H1 (cell line): Measurements from ENCODE around the gene MGMT. TPM values are rescaled to one million over a fixed set of nuclear protein-coding genes. Genes with fewer than 3 reads are reported as not detected.

Experiments
- CTCF ChIA-PET: fragments of 300-600 bp; sonication (Branson Sonifier 250); formaldehyde crosslinking; loops from one replicate; lab custom pipeline; 2021; ENCODE audit not compliant: partially characterized antibody; lab: Charles Lee
- POLR2A ChIA-PET: fragments of 300-600 bp; sonication (Branson Sonifier 250); formaldehyde crosslinking; loops from one replicate; lab custom pipeline; 2021; ENCODE audit warnings: inconsistent platforms; ENCODE audit not compliant: partially characterized antibody; lab: Charles Lee
- DNase-seq, 2 experiments: peaks; one replicate each; pipeline versions ENCODE4 v3.0.0 to v3.0.0-alpha.2; 2010 to 2022; ENCODE audit warnings: low spot score in 2 of 2, low read depth in 1 of 2, mixed read lengths in 1 of 2
- FAIRE-seq: peaks from 2 replicates; lab custom pipeline; 2011; peaks lifted over from hg19 to GRCh38; lab: Jason Lieb, UNC
- H2AFZ ChIP-seq: 2 replicates; pipeline ENCODE4 v1.8.1; 2012; ENCODE audit warnings: low read length, inconsistent platforms
- H2AK5ac ChIP-seq: 2 replicates; pipeline ENCODE4 v1.6.1; 2013; ENCODE audit warnings: low read depth, low read length
- H2BK120ac ChIP-seq: replicated peaks from 2 replicates; pipeline ENCODE3; 2013; ENCODE audit warnings: low read depth, low read length, inconsistent platforms
- H2BK12ac ChIP-seq: 2 replicates; pipeline ENCODE4 v1.6.1; 2013; ENCODE audit warnings: low read depth, low read length
- H2BK15ac ChIP-seq: 2 replicates; pipeline ENCODE4 v1.6.1; 2013; ENCODE audit warnings: low read length
- H2BK20ac ChIP-seq: 2 replicates; pipeline ENCODE4 v1.6.1; 2013; ENCODE audit warnings: low read length
- H2BK5ac ChIP-seq: 2 replicates; pipeline ENCODE4 v1.6.1; 2013; ENCODE audit warnings: low read depth, low read length
- H3K14ac ChIP-seq: 2 replicates; pipeline ENCODE4 v1.6.1; 2013; ENCODE audit warnings: inconsistent platforms; ENCODE audit not compliant: insufficient read length
- H3K18ac ChIP-seq: 2 replicates; pipeline ENCODE4 v1.6.1; 2013; ENCODE audit warnings: low read length; ENCODE audit errors: extremely low read depth
- H3K23ac ChIP-seq: 2 replicates; pipeline ENCODE4 v1.6.1; 2013; ENCODE audit warnings: inconsistent platforms; ENCODE audit not compliant: insufficient read length
- H3K23me2 ChIP-seq: 2 replicates; pipeline ENCODE4 v1.6.1; 2013; ENCODE audit warnings: low read depth, low read length
- H3K27ac ChIP-seq: 2 replicates; pipeline ENCODE4 v1.6.1; 2011; ENCODE audit warnings: low read depth, low read length, inconsistent platforms
- H3K27me3 ChIP-seq, 4 experiments: replicated peaks in 1 of 4; 1 replicate in 1 of 4; 2 replicates in 3 of 4; pipeline versions ENCODE4 v1.6.1 to v1.8.1; 2011 to 2013; ENCODE audit warnings: low read length in 3 of 4, mild to moderate bottlenecking in 3 of 4, inconsistent platforms in 2 of 4, mixed read lengths in 2 of 4, moderate library complexity in 1 of 4; ENCODE audit not compliant: control insufficient read depth in 3 of 4, insufficient read depth in 3 of 4; ENCODE audit errors: extremely low read depth in 1 of 4
- H3K36me3 ChIP-seq, 4 experiments: 2 replicates each; pipeline versions ENCODE4 v1.6.1 to v1.8.1; 2011 to 2013; ENCODE audit warnings: mild to moderate bottlenecking in 4 of 4, low read length in 3 of 4, moderate library complexity in 2 of 4, control low read depth in 1 of 4, inconsistent platforms in 1 of 4; ENCODE audit not compliant: insufficient read depth in 4 of 4, control insufficient read depth in 2 of 4
- H3K4ac ChIP-seq: replicated peaks from 2 replicates; pipeline ENCODE3; 2013; ENCODE audit warnings: low read length, low read depth, mixed read lengths, inconsistent platforms; ENCODE audit not compliant: insufficient read length
- H3K4me1 ChIP-seq, 4 experiments: replicated peaks in 1 of 4; 1 replicate in 1 of 4; 2 replicates in 3 of 4; pipeline versions ENCODE4 v1.6.1 to v1.8.1; 2011 to 2013; ENCODE audit warnings: low read length in 3 of 4, inconsistent platforms in 2 of 4, mixed read lengths in 1 of 4; ENCODE audit not compliant: insufficient read depth in 4 of 4, control insufficient read depth in 3 of 4
- H3K4me2 ChIP-seq, 2 experiments: 2 replicates each; pipeline versions ENCODE4 v1.6.1 to v1.8.1; 2011 to 2013; ENCODE audit warnings: low read depth in 2 of 2, low read length in 2 of 2, control low read depth in 1 of 2, inconsistent platforms in 1 of 2, mild to moderate bottlenecking in 1 of 2; ENCODE audit not compliant: insufficient read depth in 1 of 2
- H3K4me3 ChIP-seq, 4 experiments: fragments of 200-600, 300-600 bp in 1 of 4; sonication (generic), shearing (Covaris generic), sonication (Bioruptor Twin) in 1 of 4; 2 replicates each; pipeline versions ENCODE4 v1.5.1 to v1.8.1; 2011 to 2016; ENCODE audit warnings: low read length in 4 of 4, low read depth in 3 of 4, control low read depth in 2 of 4, inconsistent platforms in 2 of 4, mild to moderate bottlenecking in 2 of 4, mixed read lengths in 1 of 4, moderate library complexity in 1 of 4; ENCODE audit not compliant: insufficient read depth in 2 of 4; ENCODE audit errors: extremely low read depth in 1 of 4
- H3K56ac ChIP-seq: replicated peaks from 2 replicates; pipeline ENCODE3; 2013; ENCODE audit warnings: low read depth, mild to moderate bottlenecking, mixed read lengths, low read length, inconsistent platforms; ENCODE audit not compliant: insufficient read length
- H3K79me1 ChIP-seq: 2 replicates; pipeline ENCODE4 v1.6.1; 2013; ENCODE audit warnings: low read depth, low read length, control low read depth
- H3K79me2 ChIP-seq, 2 experiments: 2 replicates each; pipeline versions ENCODE4 v1.6.1 to v1.8.1; 2012 to 2013; ENCODE audit warnings: low read length in 2 of 2, mild to moderate bottlenecking in 2 of 2, inconsistent platforms in 1 of 2; ENCODE audit not compliant: insufficient read depth in 2 of 2, control insufficient read depth in 1 of 2
- H3K9ac ChIP-seq, 4 experiments: replicated peaks in 1 of 4; 1 replicate in 1 of 4; 2 replicates in 3 of 4; pipeline versions ENCODE4 v1.6.1 to v1.8.1; 2011 to 2013; ENCODE audit warnings: low read depth in 3 of 4, low read length in 3 of 4, control low read depth in 2 of 4, mild to moderate bottlenecking in 2 of 4, moderate library complexity in 2 of 4, inconsistent platforms in 1 of 4; ENCODE audit errors: extremely low read depth in 1 of 4
- H3K9me3 ChIP-seq, 2 experiments: 2 replicates each; pipeline versions ENCODE4 v1.6.1 to v1.8.1; 2012 to 2013; ENCODE audit warnings: mild to moderate bottlenecking in 2 of 2, moderate library complexity in 2 of 2, control low read depth in 1 of 2, inconsistent platforms in 1 of 2, low read depth in 1 of 2, low read length in 1 of 2, mixed read lengths in 1 of 2; ENCODE audit not compliant: insufficient read depth in 2 of 2
- H4K20me1 ChIP-seq, 2 experiments: replicated peaks in 1 of 2; 2 replicates each; pipeline versions ENCODE3 to v1.8.1; 2011 to 2013; ENCODE audit warnings: inconsistent platforms in 2 of 2, low read length in 2 of 2, mild to moderate bottlenecking in 1 of 2; ENCODE audit not compliant: insufficient read depth in 2 of 2, control insufficient read depth in 1 of 2
- H4K5ac ChIP-seq: 2 replicates; pipeline ENCODE4 v1.6.1; 2013; ENCODE audit warnings: low read length, low read depth, mixed read lengths, inconsistent platforms; ENCODE audit not compliant: insufficient read length
- H4K8ac ChIP-seq: 2 replicates; pipeline ENCODE4 v1.8.0; 2013; ENCODE audit warnings: mild to moderate bottlenecking, moderate library complexity, low read length, inconsistent platforms; ENCODE audit not compliant: insufficient read depth; ENCODE audit errors: extremely low read depth
- H4K91ac ChIP-seq: replicated peaks from 2 replicates; pipeline ENCODE3; 2013; ENCODE audit warnings: low read length, mixed read lengths, inconsistent platforms; ENCODE audit not compliant: insufficient read length
- ASH2L ChIP-seq: fragments of 200-600, 300-600 bp; sonication (generic); IDR thresholded peaks from one replicate; pipeline ENCODE4 v1.7.1; 2017; ENCODE audit warnings: low read length
- ATF2 ChIP-seq: IDR thresholded peaks from 2 replicates; pipeline ENCODE4 v1.6.1; 2012; ENCODE audit warnings: low read length, inconsistent platforms
- CEBPB ChIP-seq: IDR thresholded peaks from 2 replicates; pipeline ENCODE4 v1.6.1; 2012; ENCODE audit warnings: low read depth, low read length
- CREB1 ChIP-seq: IDR thresholded peaks from 2 replicates; pipeline ENCODE4 v1.6.1; 2012; ENCODE audit warnings: inconsistent platforms
- JUN ChIP-seq: IDR thresholded peaks from 2 replicates; pipeline ENCODE4 v1.6.1; 2011; ENCODE audit warnings: low read depth, mild to moderate bottlenecking, improper control_type of control experiment, low read length
- NANOG ChIP-seq: IDR thresholded peaks from 2 replicates; pipeline ENCODE4 v1.6.1; 2011; ENCODE audit warnings: low read length, low read depth, mild to moderate bottlenecking, inconsistent platforms; ENCODE audit not compliant: insufficient read depth, poor library complexity, severe bottlenecking
- NRF1 ChIP-seq: IDR thresholded peaks from 2 replicates; pipeline ENCODE4 v1.6.1; 2011; ENCODE audit warnings: mild to moderate bottlenecking, low read depth, low read length, improper control_type of control experiment
- POLR2A ChIP-seq, 2 experiments: IDR thresholded peaks; 1 replicate in 1 of 2; 2 replicates in 1 of 2; pipeline ENCODE4 v1.6.1; 2011; ENCODE audit warnings: low read depth in 2 of 2, low read length in 2 of 2, mild to moderate bottlenecking in 2 of 2; ENCODE audit errors: control extremely low read depth in 1 of 2
- SP4 ChIP-seq: IDR thresholded peaks from 2 replicates; pipeline ENCODE4 v1.6.1; 2012; ENCODE audit warnings: low read length, inconsistent platforms
- TAF1 ChIP-seq: IDR thresholded peaks from 2 replicates; pipeline ENCODE4 v1.6.1; 2011; ENCODE audit warnings: mild to moderate bottlenecking, low read depth, low read length
- TCF12 ChIP-seq: IDR thresholded peaks from 2 replicates; pipeline ENCODE4 v1.6.1; 2011; ENCODE audit warnings: low read depth, mild to moderate bottlenecking, low read length
- TEAD4 ChIP-seq: IDR thresholded peaks from 2 replicates; pipeline ENCODE4 v1.6.1; 2012; ENCODE audit warnings: low read depth, low read length, inconsistent platforms, mixed read lengths
- WGBS, 2 experiments: shearing (Covaris generic) in 1 of 2; methylation state at CpG; one replicate each; pipeline versions ENCODE4 v1.1.6 to v1.1.7; 2013 to 2015; ENCODE audit warnings: low lambda C conversion rate in 2 of 2, mixed read lengths in 2 of 2, inconsistent platforms in 1 of 2, low coverage in 1 of 2, missing lambda C conversion rate in 1 of 2; ENCODE audit not compliant: insufficient replicate concordance in 2 of 2, insufficient coverage in 1 of 2, insufficient read length in 1 of 2; ENCODE audit errors: extremely low coverage in 1 of 2, missing lambda C conversion rate in 1 of 2; 5-methylcytosine and 5-hydroxymethylcytosine counted together
- polyA plus RNA-seq, 7 experiments: library from polyadenylated mRNA; depleted of rRNA in 3 of 7; stranded (reverse) in 5 of 7; unstranded in 2 of 7; fragments of >200 nt in 5 of 7; fragments of 200-250 nt in 2 of 7; gene quantifications; 1 replicate in 5 of 7; 2 replicates in 1 of 7; 4 replicates in 1 of 7; pipeline versions ENCODE4 v1.2.1 to v1.2.3, GENCODE V29; 2011 to 2013; ENCODE audit warnings: missing spikeins in 2 of 7, mixed read lengths in 2 of 7
- total RNA-seq: library from RNA; stranded (reverse); fragmentation: NEBNext Ultra II Directional; extraction: Animal tissue kit (Norgen Biotek cat#: 25700); gene quantifications from 2 replicates; pipeline ENCODE4 v1.2.1, GENCODE V29; 2021

Gene MGMT
- total and polyA plus RNA-seq, 2 of the 8 experiments (the other 6 are each of a cell fraction or from before 2014, with no cell fraction given): 9.9 to 10.7 TPM

- no peak overlapping the region for H3K56ac ChIP-seq
- H2BK12ac ChIP-seq: no peak overlapping the region
- 94% methylated on average over 31 of the region's 35 CpGs; no CpG with 5 or more reads in 1 of the 2 experiments for WGBS, 2 experiments
- no peak overlapping the region for H4K5ac ChIP-seq
- no peak overlapping the region for H3K4me2 ChIP-seq
- DNase-seq (no peak), FAIRE-seq (no peak)
- no peaks in the 10 kb centered on the region for H3K9me3 ChIP-seq
- H3K36me3 ChIP-seq: no peaks in the 10 kb centered on the region
- no peak overlapping the region for H2BK120ac ChIP-seq
- H3K27me3 ChIP-seq: no peaks in the 10 kb centered on the region
- H2BK20ac ChIP-seq: no peak overlapping the region
- H4K20me1 ChIP-seq: no peaks in the 10 kb centered on the region
- no peak overlapping the region for H2BK15ac ChIP-seq
- POLR2A ChIA-PET: interaction anchor here (1.1 kb wide), 1 partner anchor 11 kb away, joined by 3 read pairs; no protein-coding TSS in a partner anchor
- no peaks in the 10 kb centered on the region for H3K79me2 ChIP-seq
- no peaks in the 10 kb centered on the region for H3K4me1 ChIP-seq
- H3K27ac ChIP-seq: no peak overlapping the region
- H3K23me2 ChIP-seq: no peaks in the 10 kb centered on the region; the same call in 1 of the 2 replicates
- H3K79me1 ChIP-seq: no peaks in the 10 kb centered on the region
- H3K4ac ChIP-seq: no peak overlapping the region
- H2AFZ ChIP-seq: no peak overlapping the region
- no peak overlapping the region for H2BK5ac ChIP-seq
- CTCF ChIA-PET: interaction anchor here (0.9 to 1.6 kb wide), 3 partner anchors 11 to 191 kb away, joined by 3 to 5 read pairs (median 3); no protein-coding TSS in a partner anchor
- no peak overlapping the region for H3K9ac ChIP-seq
- H4K8ac ChIP-seq: no peak overlapping the region; the same call in 1 of the 2 replicates
- no peak overlapping the region for H2AK5ac ChIP-seq
- no peak overlapping the region for H3K4me3 ChIP-seq
- H4K91ac ChIP-seq: no peak overlapping the region
- no peak overlapping the region for H3K18ac ChIP-seq
- H3K14ac ChIP-seq: no peak overlapping the region
- no peak overlapping the region for H3K23ac ChIP-seq
- TF ChIP-seq POLR2A (IDR thresholded peaks at IDR 0.05; ENCODE audit: control extremely low read depth in 1 of 2, low read depth in 2 of 2, low read length in 2 of 2) (no peak), SP4 (no peak), CEBPB (no peak), NRF1 (no peak), JUN (no peak), TCF12 (no peak), ATF2 (no peak), CREB1 (no peak), NANOG (no peak), TEAD4 (no peak), TAF1 (no peak), ASH2L (no peak)
Measured at GRCh38 chr10:129779126-129780111, 312.4 kb downstream of the MGMT start.
